Type B pancreatic cell (in vitro differentiated cells): ENCODE data around the gene RAI1. TPM values are rescaled to one million over a fixed set of nuclear protein-coding genes. Genes with fewer than 3 reads are reported as not detected.

Source experiments
- DNase-seq: peaks from one replicate; pipeline ENCODE4 v3.0.0; 2021; ENCODE audit warnings: mixed read lengths; ENCODE audit not compliant: unreplicated experiment; ENCODE audit errors: extremely low spot score
- H3K27ac Mint-ChIP-seq: 2 replicates; pipeline ENCODE4 v1.8.0; 2021; ENCODE audit warnings: mild to moderate bottlenecking, mixed read lengths
- H3K27me3 Mint-ChIP-seq: 2 replicates; pipeline ENCODE4 v1.8.0; 2021; ENCODE audit warnings: mixed read lengths
- H3K36me3 Mint-ChIP-seq: 2 replicates; pipeline ENCODE4 v1.8.0; 2021; ENCODE audit warnings: mixed read lengths
- H3K4me1 Mint-ChIP-seq: one replicate; pipeline ENCODE4 v1.8.0; 2021; ENCODE audit warnings: mixed read lengths; ENCODE audit not compliant: unreplicated experiment
- H3K4me3 Mint-ChIP-seq: 2 replicates; pipeline ENCODE4 v1.8.0; 2021; ENCODE audit warnings: mild to moderate bottlenecking, mixed read lengths
- H3K9me3 Mint-ChIP-seq: 2 replicates; pipeline ENCODE4 v1.8.0; 2021; ENCODE audit warnings: mixed read lengths
- total RNA-seq: library from RNA; stranded (reverse); gene quantifications from 2 replicates; pipeline ENCODE4 v1.2.1, GENCODE V29; 2021; ENCODE audit warnings: low replicate concordance
- TF ChIP-seq, protein P1 (sequence below): fragments of 200-600 bp; sonication (generic); conservative IDR thresholded peaks from 2 replicates; pipeline ENCODE4 v1.5.0; 2021; ENCODE audit warnings: antibody characterized with exemption, mild to moderate bottlenecking

Gene RAI1
- total RNA-seq, 1 donor from 2014 or later, result 61.1 TPM

DNA sequence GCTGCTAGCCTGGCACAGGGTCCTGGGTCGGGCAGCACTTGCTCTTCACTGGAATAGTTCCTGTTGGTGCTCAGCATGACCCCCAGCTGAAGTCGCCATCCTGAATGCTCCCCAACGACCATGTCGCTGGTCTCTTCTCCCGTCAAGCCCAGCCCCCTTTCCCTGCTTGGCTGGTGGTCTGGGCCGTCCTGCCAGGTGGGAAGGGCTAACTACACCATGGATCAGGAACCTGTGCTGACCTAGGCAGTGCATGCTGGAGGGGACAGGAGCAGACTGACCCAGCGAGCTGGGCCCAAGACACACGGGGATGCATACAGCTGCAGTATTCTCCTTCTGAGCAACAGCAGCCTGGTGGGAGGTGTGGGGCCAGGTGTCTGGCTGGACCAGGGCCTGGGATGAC lies 164.7 kb downstream of the RAI1 start:
- Mint-ChIP-seq H3K27ac (no peak overlapping the region), H3K27me3 (no peaks in the 10 kb centered on the region), H3K4me3 (no peak overlapping the region), H3K36me3 (no peaks in the 10 kb centered on the region), H3K9me3 (no peaks in the 10 kb centered on the region), H3K4me1 (peaks cover 25% of the 10 kb centered on the region)
- no peak for DNase-seq
- TF ChIP-seq, protein P1, sequence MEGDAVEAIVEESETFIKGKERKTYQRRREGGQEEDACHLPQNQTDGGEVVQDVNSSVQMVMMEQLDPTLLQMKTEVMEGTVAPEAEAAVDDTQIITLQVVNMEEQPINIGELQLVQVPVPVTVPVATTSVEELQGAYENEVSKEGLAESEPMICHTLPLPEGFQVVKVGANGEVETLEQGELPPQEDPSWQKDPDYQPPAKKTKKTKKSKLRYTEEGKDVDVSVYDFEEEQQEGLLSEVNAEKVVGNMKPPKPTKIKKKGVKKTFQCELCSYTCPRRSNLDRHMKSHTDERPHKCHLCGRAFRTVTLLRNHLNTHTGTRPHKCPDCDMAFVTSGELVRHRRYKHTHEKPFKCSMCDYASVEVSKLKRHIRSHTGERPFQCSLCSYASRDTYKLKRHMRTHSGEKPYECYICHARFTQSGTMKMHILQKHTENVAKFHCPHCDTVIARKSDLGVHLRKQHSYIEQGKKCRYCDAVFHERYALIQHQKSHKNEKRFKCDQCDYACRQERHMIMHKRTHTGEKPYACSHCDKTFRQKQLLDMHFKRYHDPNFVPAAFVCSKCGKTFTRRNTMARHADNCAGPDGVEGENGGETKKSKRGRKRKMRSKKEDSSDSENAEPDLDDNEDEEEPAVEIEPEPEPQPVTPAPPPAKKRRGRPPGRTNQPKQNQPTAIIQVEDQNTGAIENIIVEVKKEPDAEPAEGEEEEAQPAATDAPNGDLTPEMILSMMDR, result no peak

DNA sequence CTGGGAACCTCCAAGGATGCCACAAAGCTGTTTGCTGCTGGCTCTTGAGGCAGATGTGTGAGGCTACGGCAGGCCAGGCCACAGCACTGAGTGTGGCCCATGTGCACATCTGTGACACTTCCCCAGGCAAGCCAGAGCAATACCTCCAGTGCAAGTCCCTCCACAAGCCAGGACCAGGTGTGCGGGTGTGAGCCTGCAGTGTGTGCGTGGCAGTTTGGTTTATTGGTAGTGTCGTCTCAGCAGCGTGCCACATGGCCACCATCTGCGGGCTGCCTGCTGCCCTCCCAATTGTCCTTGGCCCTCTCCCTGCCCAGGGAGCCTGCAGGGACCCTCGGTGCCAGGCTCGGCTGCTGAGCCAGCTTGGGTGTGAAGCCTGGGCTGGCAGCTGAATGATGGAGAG lies 165.4 kb downstream of the RAI1 start:
- Mint-ChIP-seq H3K27ac (no peak overlapping the region), H3K9me3 (no peaks in the 10 kb centered on the region), H3K27me3 (no peaks in the 10 kb centered on the region), H3K36me3 (no peaks in the 10 kb centered on the region), H3K4me3 (no peak overlapping the region), H3K4me1 (peaks cover 28% of the 10 kb centered on the region)
- DNase-seq, result no peak
- TF ChIP-seq, protein P1, result no peak

DNA sequence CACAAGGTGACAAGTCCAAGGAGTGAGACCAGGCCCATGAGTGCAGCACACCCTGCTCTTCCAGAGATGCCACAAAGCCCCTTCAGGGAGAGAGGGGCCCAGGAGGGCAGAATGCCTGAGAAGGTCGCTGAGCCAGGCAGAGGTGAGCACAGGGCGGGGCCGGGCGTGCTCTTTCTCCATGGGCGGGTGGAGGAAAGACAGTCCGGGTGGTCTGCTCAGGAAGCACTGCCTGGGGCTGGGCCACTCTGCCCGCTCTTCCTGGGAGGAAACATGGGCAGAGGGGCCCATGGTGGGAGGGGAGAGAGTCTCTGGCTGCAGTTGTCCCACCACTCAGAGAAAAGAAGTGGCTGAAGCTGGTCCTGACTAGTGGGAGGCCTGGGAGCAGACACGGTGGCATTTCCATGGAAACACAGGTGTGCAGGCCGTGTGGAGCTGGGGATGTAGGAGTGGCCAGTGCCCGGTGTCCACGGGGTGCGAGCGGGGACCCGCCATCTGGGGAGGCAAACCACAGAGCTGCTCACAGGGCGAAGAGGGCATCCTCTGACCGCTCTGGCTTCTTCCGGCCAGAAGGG lies 165.9 kb downstream of the RAI1 start:
- no peaks in the 10 kb centered on the region for H3K27me3 Mint-ChIP-seq
- H3K9me3 Mint-ChIP-seq, result no peaks in the 10 kb centered on the region
- H3K4me1 Mint-ChIP-seq, result peaks cover 32% of the 10 kb centered on the region
- H3K27ac Mint-ChIP-seq, result peak overlapping the region; percentile 41
- H3K36me3 Mint-ChIP-seq, result no peaks in the 10 kb centered on the region
- no peak overlapping the region for H3K4me3 Mint-ChIP-seq
- no peak for DNase-seq
- TF ChIP-seq, protein P1, result no peak

DNA sequence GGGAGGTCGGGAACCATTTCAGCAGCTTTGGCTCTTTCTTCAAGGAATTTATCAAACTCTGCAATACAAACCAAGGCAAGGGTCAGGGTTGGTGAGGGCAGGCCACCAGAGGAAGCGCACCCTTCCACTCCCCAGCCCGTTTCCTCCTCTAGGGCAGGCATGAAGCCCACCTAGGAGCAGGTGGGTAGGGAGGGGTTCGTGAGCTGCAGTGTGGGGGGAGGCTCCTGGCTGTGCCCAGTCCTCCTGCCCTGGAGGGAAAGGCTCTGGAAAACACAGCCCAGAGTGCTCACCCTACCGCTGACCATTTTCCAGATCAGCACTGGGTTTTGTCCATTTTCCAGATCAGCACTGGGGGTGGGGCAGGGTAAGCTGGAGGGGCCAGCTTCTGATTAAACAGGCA lies 166.5 kb downstream of the RAI1 start:
- TF ChIP-seq, protein P1, result no peak
- DNase-seq, result no peak
- H3K9me3 Mint-ChIP-seq, result no peaks in the 10 kb centered on the region
- H3K36me3 Mint-ChIP-seq, result no peaks in the 10 kb centered on the region
- H3K27me3 Mint-ChIP-seq, result no peaks in the 10 kb centered on the region
- peak overlapping the region; percentile 41 for H3K27ac Mint-ChIP-seq
- no peak overlapping the region for H3K4me3 Mint-ChIP-seq
- peaks cover 32% of the 10 kb centered on the region for H3K4me1 Mint-ChIP-seq

DNA sequence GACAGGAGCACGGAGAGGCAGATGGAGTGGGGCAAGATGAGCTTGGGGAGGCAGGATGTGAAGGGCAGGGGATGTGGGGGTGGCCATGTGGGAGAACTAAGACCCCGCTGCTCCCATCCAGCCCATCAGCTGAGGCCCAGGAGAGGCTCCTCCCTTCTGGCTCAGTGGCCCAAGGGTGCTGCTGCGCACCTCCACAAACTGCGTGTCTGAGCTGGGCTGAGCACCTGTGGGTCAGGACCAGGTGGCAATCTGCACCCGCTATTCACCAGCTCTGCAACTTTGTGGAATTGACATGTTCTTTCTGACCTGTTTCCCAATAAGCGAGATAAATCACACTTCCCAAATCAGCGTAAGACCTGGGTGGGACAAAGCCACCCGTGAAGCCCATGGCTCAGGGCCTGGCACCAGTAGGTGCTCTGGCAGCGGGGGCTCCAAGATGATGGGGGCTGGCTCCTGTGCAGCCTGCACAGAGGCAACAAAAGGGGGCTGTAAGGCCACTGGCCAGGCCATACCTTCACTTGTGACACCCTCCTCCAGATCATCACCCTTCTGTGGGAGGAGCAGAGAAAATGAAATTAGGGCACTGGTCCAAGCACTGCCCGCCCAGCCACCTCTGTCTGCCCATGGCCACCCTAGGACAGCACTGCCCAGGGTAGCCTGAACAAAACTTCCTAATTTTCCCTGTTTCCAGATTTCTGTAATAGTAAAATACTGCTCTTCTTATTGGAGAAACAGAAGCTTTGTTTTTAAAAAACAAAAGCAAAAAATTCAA lies 167.2 kb downstream of the RAI1 start:
- Mint-ChIP-seq H3K27ac (no peak overlapping the region), H3K27me3 (no peaks in the 10 kb centered on the region), H3K4me1 (peaks cover 31% of the 10 kb centered on the region), H3K9me3 (no peaks in the 10 kb centered on the region), H3K4me3 (no peak overlapping the region), H3K36me3 (no peaks in the 10 kb centered on the region)
- no peak for DNase-seq
- TF ChIP-seq, protein P1, result no peak
